IPS-20b (cell line): ENCODE measurements around the gene RPS6KA4.
"Not testable (repeated sequence)": the region's sequence is repeated elsewhere in the genome, so short reads cannot be mapped to it uniquely, and the experiment has no call there.

Source experiments
- H3K27ac ChIP-seq: one replicate; pipeline ENCODE4 v1.5.1; 2013; ENCODE audit warnings: low read length
- H3K27me3 ChIP-seq: 2 replicates; pipeline ENCODE4 v1.6.1; 2013; ENCODE audit warnings: mild to moderate bottlenecking, low read length, inconsistent platforms; ENCODE audit not compliant: insufficient read depth
- H3K36me3 ChIP-seq: 2 replicates; pipeline ENCODE4 v1.6.1; 2013; ENCODE audit warnings: low read depth, mild to moderate bottlenecking, inconsistent platforms, low read length, moderate library complexity; ENCODE audit not compliant: insufficient read depth
- H3K4me1 ChIP-seq: 2 replicates; pipeline ENCODE4 v1.6.1; 2013; ENCODE audit warnings: mild to moderate bottlenecking, control low read depth, inconsistent platforms, low read length, moderate library complexity; ENCODE audit not compliant: insufficient read depth
- H3K4me3 ChIP-seq: 2 replicates; pipeline ENCODE4 v1.5.1; 2013; ENCODE audit warnings: mild to moderate bottlenecking, low read length, inconsistent platforms
- H3K9ac ChIP-seq: 2 replicates; pipeline ENCODE4 v1.6.1; 2013; ENCODE audit warnings: low read depth, mild to moderate bottlenecking, inconsistent platforms, low read length, moderate library complexity
- H3K9me3 ChIP-seq: 2 replicates; pipeline ENCODE4 v1.6.1; 2013; ENCODE audit warnings: mild to moderate bottlenecking, low read depth, low read length, inconsistent platforms; ENCODE audit not compliant: insufficient read depth

Gene RPS6KA4

DNA sequence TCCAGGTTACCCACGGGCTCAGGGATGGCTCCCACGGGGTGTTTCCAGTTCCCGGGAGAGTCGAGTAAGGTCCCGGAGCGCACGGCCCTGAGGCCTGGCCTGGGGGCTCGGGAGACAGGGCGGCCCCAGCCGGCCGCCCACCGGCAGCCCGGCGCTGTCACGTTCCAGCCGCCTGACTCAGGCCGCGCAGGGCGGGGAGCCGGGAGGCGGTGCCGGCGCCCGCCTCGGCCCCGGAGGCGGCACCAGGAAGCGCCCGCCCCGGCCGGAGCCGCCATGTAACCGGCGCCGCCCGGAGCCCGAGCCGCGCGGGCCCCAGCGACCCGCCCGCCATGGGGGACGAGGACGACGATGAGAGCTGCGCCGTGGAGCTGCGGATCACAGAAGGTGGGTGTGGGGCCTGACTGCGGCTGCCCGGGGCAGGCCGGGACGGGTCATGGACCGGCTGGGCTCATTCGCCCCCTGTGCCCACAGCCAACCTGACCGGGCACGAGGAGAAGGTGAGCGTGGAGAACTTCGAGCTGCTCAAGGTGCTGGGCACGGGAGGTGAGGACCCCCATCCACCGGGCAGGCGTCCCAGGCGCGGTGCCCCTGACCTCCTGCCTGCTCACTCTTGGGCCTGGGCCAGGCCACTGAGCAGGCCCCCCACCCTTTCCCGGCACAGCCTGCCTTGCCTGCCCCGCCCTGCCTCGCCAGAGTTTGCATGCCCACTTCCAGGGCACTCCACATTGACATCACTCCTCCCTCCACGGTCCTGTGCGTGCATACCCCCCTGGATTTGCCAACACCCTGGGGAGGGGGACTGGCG lies at the start of gene RPS6KA4:
Gene RPS6KA4 (plus strand): TSS at position 256 of the 805 bp plus-strand sequence. CDS start 74 bp downstream, at position 330.
- Histone ChIP-seq H3K27ac (no peak within 1 kb of the TSS), H3K36me3 (peaks cover 19% of the 10 kb centered on the region), H3K4me3 (peak within 1 kb of the TSS; percentile 81), H3K9ac (peak within 1 kb of the TSS; percentile 70), H3K9me3 (no peaks in the 10 kb centered on the region), H3K27me3 (no peaks in the 10 kb centered on the region), H3K4me1 (peaks cover 6% of the 10 kb centered on the region; the same call in 1 of the 2 replicates)

GRCh38 chr11:64312947-64313346 lies 46.0 kb upstream of the RPS6KA4 start:
- H3K27me3 ChIP-seq: no peaks in the 10 kb centered on the region
- no peak overlapping the region for H3K27ac ChIP-seq
- peaks cover 34% of the 10 kb centered on the region for H3K36me3 ChIP-seq

DNA sequence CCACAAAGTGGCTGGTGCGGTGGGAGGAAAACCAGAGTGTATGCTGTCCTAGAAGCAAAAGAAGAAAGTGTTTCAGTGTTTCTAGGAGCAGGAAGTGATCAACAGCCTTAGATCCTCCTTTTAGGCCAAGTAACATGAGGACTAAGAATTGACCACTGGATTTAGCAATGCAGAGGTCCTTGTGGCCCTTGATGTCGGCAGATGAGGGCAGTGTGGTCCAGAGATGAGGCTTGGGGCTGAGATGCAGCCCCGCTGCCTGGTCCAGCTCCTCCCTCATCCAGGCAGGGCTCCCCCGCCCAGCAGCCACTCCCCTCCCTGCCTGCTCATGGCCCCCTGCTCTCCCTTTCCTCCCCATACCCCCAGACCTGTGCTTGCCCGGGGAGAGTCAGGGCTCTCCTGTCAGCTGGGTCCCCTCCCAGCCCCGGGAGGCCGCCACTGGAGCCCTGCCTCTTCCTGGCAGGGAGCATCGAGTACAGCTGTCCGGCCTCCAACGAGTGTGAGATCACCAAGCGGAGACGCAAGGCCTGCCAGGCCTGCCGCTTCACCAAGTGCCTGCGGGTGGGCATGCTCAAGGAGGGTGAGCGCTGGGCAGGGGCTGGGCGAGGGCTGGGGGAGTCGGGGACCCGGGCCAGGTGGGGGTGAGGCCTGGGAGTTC lies 45.3 kb upstream of the RPS6KA4 start:
- Histone ChIP-seq H3K27ac (no peak overlapping the region), H3K4me1 (no peaks in the 10 kb centered on the region; the same call in 1 of the 2 replicates), H3K9me3 (no peaks in the 10 kb centered on the region), H3K36me3 (peaks cover 34% of the 10 kb centered on the region), H3K9ac (no peak overlapping the region), H3K4me3 (no peak overlapping the region), H3K27me3 (no peaks in the 10 kb centered on the region)

More at GRCh38 chr11:64312947-64313346, 46.0 kb upstream of the RPS6KA4 start:
- H3K4me3 ChIP-seq: no peak overlapping the region
- H3K4me1 ChIP-seq: no peaks in the 10 kb centered on the region; the same call in 1 of the 2 replicates
- H3K9me3 ChIP-seq: no peaks in the 10 kb centered on the region
- no peak overlapping the region; the same call in 1 of the 2 replicates for H3K9ac ChIP-seq

- Histone ChIP-seq H3K9ac (no peak overlapping the region), H3K36me3 (peaks cover 34% of the 10 kb centered on the region), H3K4me3 (no peak overlapping the region), H3K27ac (no peak overlapping the region), H3K9me3 (no peaks in the 10 kb centered on the region), H3K27me3 (no peaks in the 10 kb centered on the region), H3K4me1 (peaks cover 2% of the 10 kb centered on the region; the same call in 1 of the 2 replicates)
Measured at GRCh38 chr11:64314146-64314804, 44.7 kb upstream of the RPS6KA4 start.

DNA sequence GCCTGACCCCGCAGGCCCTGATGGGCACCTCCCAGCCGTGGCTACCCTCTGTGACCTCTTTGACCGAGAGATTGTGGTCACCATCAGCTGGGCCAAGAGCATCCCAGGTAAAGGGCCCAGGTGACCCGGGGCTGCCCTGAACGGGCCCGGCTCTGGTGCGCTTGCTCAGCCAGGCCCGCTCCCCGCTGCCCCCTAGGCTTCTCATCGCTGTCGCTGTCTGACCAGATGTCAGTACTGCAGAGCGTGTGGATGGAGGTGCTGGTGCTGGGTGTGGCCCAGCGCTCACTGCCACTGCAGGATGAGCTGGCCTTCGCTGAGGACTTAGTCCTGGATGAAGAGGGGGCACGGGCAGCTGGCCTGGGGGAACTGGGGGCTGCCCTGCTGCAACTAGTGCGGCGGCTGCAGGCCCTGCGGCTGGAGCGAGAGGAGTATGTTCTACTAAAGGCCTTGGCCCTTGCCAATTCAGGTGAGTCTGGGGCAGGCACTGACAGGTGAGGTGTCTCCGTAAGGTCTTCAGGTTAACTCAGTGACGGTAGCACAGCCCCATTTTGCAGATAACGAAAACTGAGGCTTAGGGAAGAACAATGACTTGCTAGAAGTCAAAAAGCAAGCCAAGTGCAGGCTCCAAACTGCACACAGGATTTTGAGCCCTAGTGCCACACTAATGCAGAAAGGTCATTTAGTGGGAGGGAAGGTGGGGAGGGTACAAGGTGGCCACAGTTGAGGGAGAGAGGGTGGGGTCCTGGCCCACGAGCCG lies 44.0 kb upstream of the RPS6KA4 start:
- peaks cover 2% of the 10 kb centered on the region; the same call in 1 of the 2 replicates for H3K4me1 ChIP-seq
- no peaks in the 10 kb centered on the region for H3K27me3 ChIP-seq
- H3K9me3 ChIP-seq: no peaks in the 10 kb centered on the region
- H3K9ac ChIP-seq: no peak overlapping the region
- H3K27ac ChIP-seq: no peak overlapping the region
- peaks cover 34% of the 10 kb centered on the region for H3K36me3 ChIP-seq
- H3K4me3 ChIP-seq: no peak overlapping the region

- Histone ChIP-seq H3K9ac (peak overlapping the region; percentile 96; the same call in 1 of the 2 replicates), H3K36me3 (peaks cover 42% of the 10 kb centered on the region), H3K4me3 (peak overlapping the region; percentile 94; the same call in 1 of the 2 replicates)
- not testable (repeated sequence) for H3K9me3 ChIP-seq, H3K27ac ChIP-seq, H3K27me3 ChIP-seq, H3K4me1 ChIP-seq
Measured at GRCh38 chr11:64315667-64316526, 43.1 kb upstream of the RPS6KA4 start.

DNA sequence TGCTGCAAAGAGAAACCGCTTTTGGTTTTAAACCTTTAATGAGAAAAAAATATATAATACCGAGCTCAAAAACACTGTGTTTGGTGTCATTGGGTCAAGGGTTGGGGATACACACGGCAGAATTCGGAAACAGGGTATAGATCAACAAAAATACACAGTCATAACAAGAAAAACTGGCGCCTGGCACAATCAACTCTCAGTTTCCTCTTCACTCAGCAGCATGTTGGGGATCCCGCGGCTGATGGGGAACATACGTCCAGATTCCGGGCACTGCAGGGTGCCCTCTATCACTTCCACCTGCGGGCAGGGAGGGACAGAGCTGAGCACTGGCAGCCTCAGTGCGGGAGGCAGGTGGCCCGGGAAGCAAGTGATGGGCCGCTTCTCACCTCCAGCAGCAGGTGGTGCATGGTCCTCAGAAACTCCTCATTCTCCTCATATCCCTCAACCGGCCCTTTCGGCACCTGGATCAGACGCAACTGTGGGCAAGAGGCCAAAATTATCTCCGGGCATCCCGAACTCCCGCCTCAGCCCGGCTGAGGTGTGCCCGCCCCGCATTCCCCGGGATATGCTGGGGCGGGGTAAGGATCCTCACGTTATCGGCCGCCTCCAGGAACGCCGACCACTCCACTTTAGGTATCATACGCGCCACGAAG lies 42.2 kb upstream of the RPS6KA4 start:
- Histone ChIP-seq H3K27me3 (no peaks in the 10 kb centered on the region), H3K4me3 (peak overlapping the region; percentile 94), H3K27ac (peak overlapping the region; percentile 79), H3K9me3 (no peaks in the 10 kb centered on the region), H3K9ac (peak overlapping the region; percentile 96), H3K36me3 (peaks cover 51% of the 10 kb centered on the region), H3K4me1 (peaks cover 2% of the 10 kb centered on the region; the same call in 1 of the 2 replicates)

DNA sequence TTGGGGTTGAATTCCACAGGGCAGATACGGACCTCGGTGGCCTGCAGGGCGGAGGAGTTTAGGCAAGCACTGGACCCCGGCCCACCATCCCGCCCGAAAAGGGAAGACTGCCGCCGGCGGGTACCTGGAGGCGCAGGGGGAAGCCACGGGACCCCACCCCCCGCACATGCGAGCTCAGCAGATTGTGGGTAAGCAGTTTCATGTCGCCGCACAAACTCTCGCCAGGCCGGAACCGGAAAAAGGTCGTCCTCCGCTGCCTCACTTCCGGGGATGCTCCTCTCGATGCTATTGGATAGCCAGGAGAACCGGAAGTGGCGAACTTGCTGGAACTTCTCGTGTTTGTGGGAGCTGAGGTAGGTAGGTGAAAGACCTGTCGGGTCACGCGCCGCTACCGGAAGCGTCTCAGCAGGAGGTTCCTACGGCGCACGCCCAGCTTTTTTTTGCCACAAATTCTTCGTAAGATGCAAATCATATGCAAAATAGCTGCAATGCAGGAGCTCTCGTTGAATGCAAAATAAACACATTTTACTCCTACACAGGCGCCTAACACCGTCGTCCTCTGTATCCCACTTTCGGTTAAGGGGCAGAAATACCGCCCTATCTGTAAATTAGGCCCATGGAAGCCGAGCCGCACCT lies 41.5 kb upstream of the RPS6KA4 start, which contains the start of gene TRMT112:
Gene TRMT112 (minus strand): TSS at position 235 of the 636 bp plus-strand sequence. CDS start 33 bp downstream, at position 202.
- H3K27me3 ChIP-seq: no peaks in the 10 kb centered on the region
- H3K9ac ChIP-seq: peak within 1 kb of the TSS; percentile 96
- peak within 1 kb of the TSS; percentile 88 for H3K27ac ChIP-seq
- H3K4me1 ChIP-seq: peaks cover 2% of the 10 kb centered on the region; the same call in 1 of the 2 replicates
- H3K4me3 ChIP-seq: peak within 1 kb of the TSS; percentile 94
- peaks cover 55% of the 10 kb centered on the region for H3K36me3 ChIP-seq
- no peaks in the 10 kb centered on the region for H3K9me3 ChIP-seq

- Histone ChIP-seq H3K27ac (peak within 1 kb of the TSS; percentile 88), H3K27me3 (no peaks in the 10 kb centered on the region), H3K9me3 (no peaks in the 10 kb centered on the region), H3K4me3 (peak within 1 kb of the TSS; percentile 94), H3K36me3 (peaks cover 54% of the 10 kb centered on the region), H3K9ac (peak within 1 kb of the TSS; percentile 96), H3K4me1 (peaks cover 2% of the 10 kb centered on the region; the same call in 1 of the 2 replicates)
Measured at GRCh38 chr11:64317961-64318765, 40.8 kb upstream of the RPS6KA4 start, which contains the start of gene PRDX5. TSS of gene PRDX5 (plus strand) at chr11:64318121. CDS start at chr11:64318216, 95 bp downstream.
